SK-N-SH treated with all-trans-retinoic acid at 6 μM for 48 hours (cell line): ENCODE results near the gene TSPAN18.

Experiments
- ATAC-seq: fragments of 200-7000 bp; cut with Tn5 transposase; 3 replicates; pipeline ENCODE4 v1.9.1; 2020; ENCODE audit warnings: mild to moderate bottlenecking, moderate library complexity
- CSDC2 ChIP-seq: fragments of 250-450 bp; sonication (Bioruptor Pico); IDR thresholded peaks from 2 replicates; pipeline ENCODE4 v1.5.0; 2020; ENCODE audit warnings: mild to moderate bottlenecking, moderate library complexity
- CSRNP3 ChIP-seq: fragments of 250-450 bp; sonication (Bioruptor Pico); IDR thresholded peaks from 2 replicates; pipeline ENCODE4 v1.5.1; 2021; ENCODE audit warnings: mild to moderate bottlenecking, moderate library complexity
- ESRRG ChIP-seq: fragments of 250-450 bp; sonication (Bioruptor Pico); IDR thresholded peaks from 2 replicates; pipeline ENCODE4 v1.6.1; 2021; ENCODE audit warnings: mild to moderate bottlenecking
- GLIS3 ChIP-seq: fragments of 250-450 bp; sonication (Bioruptor Pico); IDR thresholded peaks from 2 replicates; pipeline ENCODE4 v1.5.0; 2020; ENCODE audit warnings: mild to moderate bottlenecking, moderate library complexity
- ISL1 ChIP-seq: fragments of 250-450 bp; sonication (Bioruptor Pico); IDR thresholded peaks from 2 replicates; pipeline ENCODE4 v2.1.2; 2022; ENCODE audit warnings: mild to moderate bottlenecking, moderate library complexity
- PPARA ChIP-seq: fragments of 250-450 bp; sonication (Bioruptor Pico); IDR thresholded peaks from 2 replicates; pipeline ENCODE4 v1.5.0; 2020; ENCODE audit warnings: mild to moderate bottlenecking, borderline replicate concordance
- RARB ChIP-seq: fragments of 250-450 bp; sonication (Bioruptor Pico); IDR thresholded peaks from 2 replicates; pipeline ENCODE4 v1.8.0; 2021; ENCODE audit warnings: mild to moderate bottlenecking, moderate library complexity
- SNAI2 ChIP-seq: fragments of 250-450 bp; sonication (Bioruptor Pico); IDR thresholded peaks from 2 replicates; pipeline ENCODE4 v1.5.0; 2020; ENCODE audit warnings: mild to moderate bottlenecking, moderate library complexity
- TCF4 ChIP-seq: fragments of 250-450 bp; sonication (Bioruptor Pico); IDR thresholded peaks from 2 replicates; pipeline ENCODE4 v1.8.0; 2021; ENCODE audit warnings: mild to moderate bottlenecking, moderate library complexity, borderline replicate concordance
- TOX ChIP-seq: fragments of 250-450 bp; sonication (Bioruptor Pico); IDR thresholded peaks from 2 replicates; pipeline ENCODE4 v1.8.0; 2021; ENCODE audit warnings: mild to moderate bottlenecking, moderate library complexity, borderline replicate concordance
- TSHZ2 ChIP-seq: fragments of 250-450 bp; sonication (Bioruptor Pico); IDR thresholded peaks from 2 replicates; pipeline ENCODE4 v1.5.0; 2020; ENCODE audit warnings: mild to moderate bottlenecking, moderate library complexity
- ZFP30 ChIP-seq: fragments of 450-650 bp; formaldehyde crosslinking; IDR thresholded peaks from 2 replicates; pipeline ENCODE4 v1.5.0; 2022; ENCODE audit warnings: mild to moderate bottlenecking, moderate library complexity
- ZNF565 ChIP-seq: fragments of 450-650 bp; formaldehyde crosslinking; conservative IDR thresholded peaks from 2 replicates; pipeline ENCODE4 v1.5.0; 2020; ENCODE audit warnings: low read depth, mild to moderate bottlenecking, moderate library complexity
- ZNF70 ChIP-seq: fragments of 450-650 bp; formaldehyde crosslinking; IDR thresholded peaks from 2 replicates; pipeline ENCODE4 v1.5.0; 2020; ENCODE audit warnings: mild to moderate bottlenecking, moderate library complexity
- ZNF8 ChIP-seq: fragments of 450-650 bp; formaldehyde crosslinking; IDR thresholded peaks from 2 replicates; pipeline ENCODE4 v1.5.0; 2020; ENCODE audit warnings: mild to moderate bottlenecking, moderate library complexity
- TF ChIP-seq, protein P1 (sequence below): fragments of 250-450 bp; sonication (Bioruptor Pico); IDR thresholded peaks from 2 replicates; pipeline ENCODE4 v1.8.0; 2021; ENCODE audit warnings: low read depth, mild to moderate bottlenecking, moderate library complexity, borderline replicate concordance

Gene TSPAN18

DNA sequence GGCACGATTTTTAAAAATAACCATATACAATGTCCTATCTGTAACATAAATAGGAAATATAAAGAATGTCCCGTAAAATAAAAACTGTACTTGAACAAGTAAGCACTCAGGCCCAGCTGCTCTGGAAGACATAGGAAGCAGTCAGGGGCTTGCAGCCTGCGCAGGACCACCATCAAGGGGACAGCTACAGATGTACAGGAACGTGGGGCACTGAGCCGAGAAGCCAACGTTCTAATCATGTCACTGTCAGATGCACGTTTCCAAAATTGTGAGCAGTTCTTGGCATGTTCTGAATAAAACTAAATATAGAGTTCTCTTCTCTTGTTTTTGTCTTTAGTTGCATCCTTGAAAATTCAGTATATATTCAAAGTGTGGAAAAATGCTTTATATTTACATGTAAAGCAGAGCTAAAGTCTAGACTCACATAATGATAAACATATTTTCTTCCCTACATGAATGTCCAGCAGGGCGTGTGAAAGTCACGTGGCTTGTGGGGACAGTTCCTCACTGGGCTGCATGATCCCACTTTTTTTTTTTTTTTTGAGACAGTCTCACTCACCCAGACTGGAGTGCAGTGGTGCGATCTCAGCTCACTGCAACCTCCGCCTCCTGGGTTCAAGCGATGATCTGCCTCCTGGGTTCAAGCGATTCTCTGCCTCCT, 28.4 kb upstream of the TSPAN18 start:
- TF ChIP-seq CSRNP3 (CRISPR knock-in tag) (no peak), ZNF70 (no peak), SNAI2 (CRISPR knock-in tag) (no peak), TSHZ2 (CRISPR knock-in tag) (no peak), PPARA (no peak), ESRRG (CRISPR knock-in tag) (no peak), ZNF8 (no peak), TCF4 (no peak), ZFP30 (no peak), RARB (CRISPR knock-in tag) (no peak), ZNF565 (no peak), GLIS3 (CRISPR knock-in tag) (no peak)
- TF ChIP-seq, all 23 proteins: peak for 0
- ATAC-seq: no peak

DNA sequence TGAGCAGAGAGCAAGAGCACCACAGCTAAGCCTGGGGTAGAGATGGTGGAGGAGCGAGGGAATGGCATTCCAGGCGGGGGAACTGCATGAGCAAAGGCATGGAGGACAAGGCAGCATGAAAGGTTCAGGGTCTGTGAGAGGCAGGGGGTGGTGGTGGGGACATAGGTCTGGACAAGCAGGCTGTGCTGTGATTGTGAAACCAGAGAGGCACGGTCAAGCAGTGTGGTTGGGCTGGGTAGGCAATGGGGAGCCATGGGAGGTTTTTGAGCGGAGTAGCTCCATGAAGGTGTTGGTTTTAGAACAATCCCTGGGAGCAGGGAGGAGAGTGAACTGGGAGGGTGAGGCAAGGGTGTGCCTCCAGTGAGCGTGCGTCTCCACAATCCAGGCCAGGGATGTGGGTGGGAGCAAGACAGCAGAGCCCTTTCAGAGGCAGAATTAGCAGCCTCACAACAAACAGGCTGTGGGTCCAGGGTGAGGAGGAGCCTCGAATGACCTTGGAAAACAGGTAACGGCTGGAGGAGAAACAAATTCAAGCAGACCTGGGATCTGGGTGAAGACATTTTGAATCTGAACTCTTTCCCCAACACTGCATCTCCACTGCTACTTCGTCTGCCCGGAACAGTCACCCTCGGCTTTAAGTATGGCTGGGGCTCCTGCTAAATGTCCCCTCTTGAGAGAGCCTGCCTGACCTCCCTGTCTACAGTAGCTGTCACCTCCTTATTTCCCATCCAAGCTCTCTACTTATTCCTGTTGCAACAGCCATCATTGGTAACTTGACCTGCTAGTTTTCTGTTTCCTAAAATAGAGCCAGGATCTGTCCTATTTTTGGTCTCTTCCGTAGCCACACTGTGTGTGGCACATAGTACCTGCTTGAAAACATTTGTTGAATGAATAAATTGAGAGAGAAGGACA, 27.0 kb upstream of the TSPAN18 start:
- no peak for ATAC-seq
- TF ChIP-seq ESRRG (CRISPR knock-in tag) (no peak), TSHZ2 (CRISPR knock-in tag) (no peak), CSRNP3 (CRISPR knock-in tag) (no peak), ZNF8 (no peak), ZNF70 (no peak), CSDC2 (CRISPR knock-in tag) (no peak), TCF4 (no peak), PPARA (no peak), ZFP30 (no peak), TOX (CRISPR knock-in tag) (no peak)
- TF ChIP-seq, protein P1, sequence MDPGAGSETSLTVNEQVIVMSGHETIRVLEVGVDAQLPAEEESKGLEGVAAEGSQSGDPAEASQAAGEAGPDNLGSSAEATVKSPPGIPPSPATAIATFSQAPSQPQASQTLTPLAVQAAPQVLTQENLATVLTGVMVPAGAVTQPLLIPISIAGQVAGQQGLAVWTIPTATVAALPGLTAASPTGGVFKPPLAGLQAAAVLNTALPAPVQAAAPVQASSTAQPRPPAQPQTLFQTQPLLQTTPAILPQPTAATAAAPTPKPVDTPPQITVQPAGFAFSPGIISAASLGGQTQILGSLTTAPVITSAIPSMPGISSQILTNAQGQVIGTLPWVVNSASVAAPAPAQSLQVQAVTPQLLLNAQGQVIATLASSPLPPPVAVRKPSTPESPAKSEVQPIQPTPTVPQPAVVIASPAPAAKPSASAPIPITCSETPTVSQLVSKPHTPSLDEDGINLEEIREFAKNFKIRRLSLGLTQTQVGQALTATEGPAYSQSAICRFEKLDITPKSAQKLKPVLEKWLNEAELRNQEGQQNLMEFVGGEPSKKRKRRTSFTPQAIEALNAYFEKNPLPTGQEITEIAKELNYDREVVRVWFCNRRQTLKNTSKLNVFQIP (CRISPR knock-in tag): no peak
- TF ChIP-seq, all 23 proteins: peak for 0

DNA sequence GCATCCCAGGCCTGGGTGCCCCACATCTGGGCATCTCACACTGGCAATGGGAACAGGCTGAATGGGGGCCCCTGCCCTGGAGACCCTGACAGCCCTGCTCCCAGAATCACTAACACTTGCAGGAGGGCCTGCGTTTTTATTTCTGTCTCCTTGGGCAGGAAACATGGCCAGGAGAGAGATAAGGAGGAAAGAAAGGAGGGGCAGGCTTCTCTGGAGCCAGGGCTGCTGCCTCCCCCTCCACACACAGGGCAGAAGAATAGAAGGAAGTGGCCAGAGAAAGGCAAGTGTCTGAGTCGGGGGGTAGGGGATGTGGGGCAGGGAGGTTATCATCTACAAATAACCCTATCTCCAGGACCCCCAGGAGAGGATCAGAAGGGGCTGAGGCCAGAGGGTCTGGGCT, 25.5 kb upstream of the TSPAN18 start:
- TF ChIP-seq ISL1 (CRISPR knock-in tag) (no peak), ZNF8 (no peak), ZNF565 (no peak), RARB (CRISPR knock-in tag) (no peak), TCF4 (no peak)
- ATAC-seq: no peak
